Measurements from ENCODE around the gene NRIP3.

GRCh38 chr11:9019861-9020260 lies 16.1 kb upstream of the NRIP3 start:
- TF ChIP-seq CTCF (IDR thresholded peaks at IDR 0.05): no peak
- TF ChIP-seq POLR2A (IDR thresholded peaks at IDR 0.05): no peak

Data from Peyer's patch (tissue), 4 donors.